DLD1 (cell line): ENCODE measurements around the gene MICOS13.
"Not testable (repeated sequence)": the region's sequence is repeated elsewhere in the genome, so short reads cannot be mapped to it uniquely, and the experiment has no call there.

ENCODE experiments used
- in situ Hi-C: cut with HindIII; loops from 2 replicates; pipeline ENCODE4 v1.10.0; 2017; ENCODE audit warnings: low sequenced_read_pairs

The MICOS13 gene

GRCh38 chr19:5680437-5681368, at the start of gene MICOS13, which contains the start of gene HSD11B1L:
Gene MICOS13, minus strand, starts transcription at chr19:5680516. Its CDS starts 30 bp downstream, at chr19:5680486.
Gene HSD11B1L, plus strand, starts transcription at chr19:5681027. Its CDS starts 3,806 bp downstream, at chr19:5684833.
- in situ Hi-C loops, result no loop called here

- in situ Hi-C loops, result no loop called here
Measured at GRCh38 chr19:5727453-5728050, 47.2 kb upstream of the MICOS13 start.

GRCh38 chr19:5719961-5720790, 39.9 kb upstream of the MICOS13 start, which contains the start of the genes CATSPERD and LONP1:
Gene CATSPERD, plus strand, starts transcription at chr19:5720637. Its CDS starts 101 bp downstream, at chr19:5720738.
Gene LONP1, minus strand, starts transcription at chr19:5720146. Its CDS starts 14 bp downstream, at chr19:5720132.
- in situ Hi-C loops, result no loop called here

- in situ Hi-C loops, result no loop called here
Measured at GRCh38 chr19:5719274-5719960, 39.1 kb upstream of the MICOS13 start.

GRCh38 chr19:5718579-5719273, 38.4 kb upstream of the MICOS13 start:
- in situ Hi-C loops, result no loop called here

- in situ Hi-C loops, result no loop called here
Measured at GRCh38 chr19:5718037-5718578, 37.8 kb upstream of the MICOS13 start.

- in situ Hi-C loops, result no loop called here
Measured at GRCh38 chr19:5717215-5717935, 37.1 kb upstream of the MICOS13 start.

- in situ Hi-C loops, result no loop called here
Measured at GRCh38 chr19:5714816-5715215, 34.5 kb upstream of the MICOS13 start.

GRCh38 chr19:5713228-5713627, 32.9 kb upstream of the MICOS13 start:
- in situ Hi-C loops, result no loop called here

GRCh38 chr19:5711713-5712161, 31.4 kb upstream of the MICOS13 start:
- in situ Hi-C loops, result no loop called here

- in situ Hi-C loops, result no loop called here
Measured at GRCh38 chr19:5711025-5711424, 30.7 kb upstream of the MICOS13 start.

- in situ Hi-C loops, result no loop called here
Measured at GRCh38 chr19:5707576-5708575, 27.6 kb upstream of the MICOS13 start.

GRCh38 chr19:5706876-5707573, 26.7 kb upstream of the MICOS13 start:
- in situ Hi-C loops, result no loop called here

- in situ Hi-C loops, result no loop called here
Measured at GRCh38 chr19:5705552-5705951, 25.2 kb upstream of the MICOS13 start.

- in situ Hi-C loops, result no loop called here
Measured at GRCh38 chr19:5703819-5704818, 23.8 kb upstream of the MICOS13 start.

- in situ Hi-C loops, result not testable (repeated sequence)
Measured at GRCh38 chr19:5702053-5702410, 21.7 kb upstream of the MICOS13 start.
